K562 (cell line): ENCODE results near the gene RNU2-63P.
A peak's percentile ranks its signal among the peaks of the same experiment; 100 is the strongest.

Experiments used
- ADNP ChIP-seq: fragments of 200-800 bp; sonication (Bioruptor generic); IDR thresholded peaks from 2 replicates; pipeline ENCODE4 v1.6.1; 2016; ENCODE audit warnings: missing genetic modification characterization, missing compliant biosample characterization
- CEBPB ChIP-seq: fragments of 450-650 bp; IDR thresholded peaks from 2 replicates; pipeline ENCODE4 v1.6.1; 2016; ENCODE audit warnings: missing genetic modification characterization, missing compliant biosample characterization
- CHD1 ChIP-seq: fragments of 200-600 bp; sonication (generic); IDR thresholded peaks from one replicate; pipeline ENCODE4 v1.6.1; 2012; ENCODE audit warnings: mild to moderate bottlenecking, moderate library complexity, low read length, inconsistent platforms
- CTCF ChIP-seq, 3 experiments: IDR thresholded peaks in 2 of 3; conservative IDR thresholded peaks in 1 of 3; 2 replicates each; pipeline ENCODE4 v1.5.1; 2011 to 2012; ENCODE audit warnings: low read length in 3 of 3, mild to moderate bottlenecking in 3 of 3, control low read depth in 2 of 3, improper control_type of control experiment in 1 of 3, inconsistent platforms in 1 of 3, low read depth in 1 of 3, mixed read lengths in 1 of 3, moderate library complexity in 1 of 3; ENCODE audit not compliant: insufficient read depth in 2 of 3
- EZH2 ChIP-seq: IDR thresholded peaks from 2 replicates; pipeline ENCODE4 v1.6.1; 2012; ENCODE audit warnings: low read depth, mild to moderate bottlenecking, inconsistent platforms, low read length, borderline replicate concordance
- GABPB1 ChIP-seq: sonication (generic); formaldehyde crosslinking; IDR thresholded peaks from 2 replicates; pipeline ENCODE4 v1.8.0; 2022; ENCODE audit warnings: mild to moderate bottlenecking, missing genetic modification reagents
- HNRNPK ChIP-seq: fragments of 200-400 bp; formaldehyde crosslinking; IDR thresholded peaks from one replicate; pipeline ENCODE4 v1.6.1; 2018; ENCODE audit warnings: mild to moderate bottlenecking, low read depth, low read length; ENCODE audit not compliant: poor library complexity, severe bottlenecking
- MAX ChIP-seq: sonication (generic); formaldehyde crosslinking; IDR thresholded peaks from 2 replicates; pipeline ENCODE4 v1.9.0; 2022; ENCODE audit warnings: mild to moderate bottlenecking, missing genetic modification reagents
- MTA2 ChIP-seq: fragments of 450-650 bp; IDR thresholded peaks from 2 replicates; pipeline ENCODE4 v1.6.1; 2016; ENCODE audit warnings: low read depth
- SMARCA5 ChIP-seq: fragments of 450-650 bp; IDR thresholded peaks from 2 replicates; pipeline ENCODE4 v1.6.1; 2016
- TEAD4 ChIP-seq, 2 experiments: sonication (generic) in 1 of 2; formaldehyde crosslinking in 1 of 2; IDR thresholded peaks; 2 replicates each; pipeline versions ENCODE4 v1.6.1 to v1.8.0; 2012 to 2022; ENCODE audit warnings: borderline replicate concordance in 1 of 2, inconsistent platforms in 1 of 2, low read length in 1 of 2, mild to moderate bottlenecking in 1 of 2, missing genetic modification reagents in 1 of 2
- USF2 ChIP-seq: sonication (generic); formaldehyde crosslinking; IDR thresholded peaks from 2 replicates; pipeline ENCODE4 v1.5.0; 2020; ENCODE audit warnings: missing genetic modification reagents
- ZNF431 ChIP-seq: sonication (generic); formaldehyde crosslinking; IDR thresholded peaks from 2 replicates; pipeline ENCODE4 v1.8.0; 2022; ENCODE audit warnings: mild to moderate bottlenecking, missing genetic modification reagents

GRCh38 chr2:88019985-88020384 is 3.6 kb upstream of the RNU2-63P start:
- TF ChIP-seq CHD1, result no peak
- TF ChIP-seq GABPB1 (CRISPR knock-in tag), result no peak
- TF ChIP-seq EZH2, result no peak
- no peak for TF ChIP-seq MTA2
- no peak for TF ChIP-seq ZNF431 (CRISPR knock-in tag)
- TF ChIP-seq ADNP (tag), result no peak
- no peak for TF ChIP-seq CEBPB
- no peak for TF ChIP-seq MAX
- no peak for TF ChIP-seq SMARCA5
- TF ChIP-seq USF2 (CRISPR knock-in tag), result peak; percentile 28; the same call in 1 of the 2 replicates
- no peak for TF ChIP-seq CTCF (IDR thresholded peaks at IDR 0.05 in 2 of 3, conservative IDR thresholded peaks at IDR 0.05 in 1 of 3; ENCODE audit: insufficient read depth in 2 of 3, low read depth in 1 of 3, low read length in 3 of 3)
- TF ChIP-seq TEAD4 (IDR thresholded peaks at IDR 0.05; ENCODE audit: low read length), result no peak
- no peak for TF ChIP-seq TEAD4 (CRISPR knock-in tag; IDR thresholded peaks at IDR 0.05; ENCODE audit: borderline replicate concordance)
- TF ChIP-seq HNRNPK, result no peak
